ENCODE measurements around the gene LRP2.
"Not testable (repeated sequence)": the region's sequence is repeated elsewhere in the genome, so short reads cannot be mapped to it uniquely, and the experiment has no call there.

LRP2 gene

GRCh38 chr2:169329688-169330554, 32.4 kb downstream of the LRP2 start:
- no peak overlapping the region for H3K9ac ChIP-seq (ENCODE audit: low read length)
- no peaks in the 10 kb centered on the region for H3K36me3 ChIP-seq (replicated peaks; ENCODE audit: insufficient read depth, low read length)
- H3K9me2 ChIP-seq (replicated peaks; ENCODE audit: insufficient read depth, low read length), result no peaks in the 10 kb centered on the region
- H3K79me2 ChIP-seq (ENCODE audit: low read length), result no peaks in the 10 kb centered on the region
- H4K20me1 ChIP-seq (ENCODE audit: insufficient read depth, low read length), result no peaks in the 10 kb centered on the region
- no peak for TF ChIP-seq EZH2phosphoT487 (IDR thresholded peaks at IDR 0.05; ENCODE audit: low read length)
- TF ChIP-seq, protein P1, sequence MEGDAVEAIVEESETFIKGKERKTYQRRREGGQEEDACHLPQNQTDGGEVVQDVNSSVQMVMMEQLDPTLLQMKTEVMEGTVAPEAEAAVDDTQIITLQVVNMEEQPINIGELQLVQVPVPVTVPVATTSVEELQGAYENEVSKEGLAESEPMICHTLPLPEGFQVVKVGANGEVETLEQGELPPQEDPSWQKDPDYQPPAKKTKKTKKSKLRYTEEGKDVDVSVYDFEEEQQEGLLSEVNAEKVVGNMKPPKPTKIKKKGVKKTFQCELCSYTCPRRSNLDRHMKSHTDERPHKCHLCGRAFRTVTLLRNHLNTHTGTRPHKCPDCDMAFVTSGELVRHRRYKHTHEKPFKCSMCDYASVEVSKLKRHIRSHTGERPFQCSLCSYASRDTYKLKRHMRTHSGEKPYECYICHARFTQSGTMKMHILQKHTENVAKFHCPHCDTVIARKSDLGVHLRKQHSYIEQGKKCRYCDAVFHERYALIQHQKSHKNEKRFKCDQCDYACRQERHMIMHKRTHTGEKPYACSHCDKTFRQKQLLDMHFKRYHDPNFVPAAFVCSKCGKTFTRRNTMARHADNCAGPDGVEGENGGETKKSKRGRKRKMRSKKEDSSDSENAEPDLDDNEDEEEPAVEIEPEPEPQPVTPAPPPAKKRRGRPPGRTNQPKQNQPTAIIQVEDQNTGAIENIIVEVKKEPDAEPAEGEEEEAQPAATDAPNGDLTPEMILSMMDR (IDR thresholded peaks at IDR 0.05; ENCODE audit: low read length), result no peak
- TF ChIP-seq EZH2 (optimal IDR thresholded peaks at IDR 0.05; ENCODE audit: low read depth, low read length), result no peak
- no peaks in the 10 kb centered on the region for H3K9me3 ChIP-seq (replicated peaks; ENCODE audit: insufficient read depth, low read length)
- H3K4me2 ChIP-seq (ENCODE audit: low read depth, low read length), result no peak overlapping the region
- DNase-seq, result no peak
- no peak overlapping the region for H3K27ac ChIP-seq (ENCODE audit: low read length)
- H2AFZ ChIP-seq (ENCODE audit: low read length), result no peak overlapping the region
- H3K27me3 ChIP-seq (replicated peaks; ENCODE audit: insufficient read depth, low read length), result no peaks in the 10 kb centered on the region
- no peak overlapping the region for H3K4me3 ChIP-seq (ENCODE audit: low read length)
- H3K4me1 ChIP-seq (ENCODE audit: low read length), result no peaks in the 10 kb centered on the region
- H3F3A ChIP-seq (ENCODE audit: insufficient read depth, low read length), result no peaks in the 10 kb centered on the region

DNA sequence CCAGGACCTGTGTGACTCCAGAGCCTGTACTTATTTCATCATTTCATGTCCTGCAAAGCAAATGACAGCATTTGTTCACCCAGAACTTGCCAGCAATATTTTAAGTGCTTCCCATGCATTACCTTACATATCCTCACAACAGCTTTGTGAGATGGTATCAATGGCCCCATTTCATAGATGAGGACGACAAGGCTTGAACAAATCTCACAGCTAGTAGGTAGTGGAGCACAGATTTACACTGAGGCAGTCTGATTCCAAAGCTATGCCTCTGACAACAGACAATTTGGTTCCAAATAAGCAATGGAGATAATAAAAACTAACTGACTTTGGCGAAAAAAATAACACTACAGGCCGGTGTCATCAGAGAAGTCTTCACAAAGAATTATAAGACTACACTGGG, 33.5 kb downstream of the LRP2 start:
- no peaks in the 10 kb centered on the region for H3K4me1 ChIP-seq (ENCODE audit: low read length)
- no peaks in the 10 kb centered on the region for H3K9me2 ChIP-seq (replicated peaks; ENCODE audit: insufficient read depth, low read length)
- no peak overlapping the region for H3K27ac ChIP-seq (ENCODE audit: low read length)
- H3K27me3 ChIP-seq (replicated peaks; ENCODE audit: insufficient read depth, low read length), result no peaks in the 10 kb centered on the region
- H3K9me3 ChIP-seq (replicated peaks; ENCODE audit: insufficient read depth, low read length), result no peaks in the 10 kb centered on the region
- H3K9ac ChIP-seq (ENCODE audit: low read length), result no peak overlapping the region
- H2AFZ ChIP-seq (ENCODE audit: low read length), result no peak overlapping the region
- H4K20me1 ChIP-seq (ENCODE audit: insufficient read depth, low read length), result no peaks in the 10 kb centered on the region
- no peak for DNase-seq
- no peaks in the 10 kb centered on the region for H3K79me2 ChIP-seq (ENCODE audit: low read length)
- TF ChIP-seq, protein P1 (IDR thresholded peaks at IDR 0.05; ENCODE audit: low read length), result no peak
- TF ChIP-seq EZH2phosphoT487 (IDR thresholded peaks at IDR 0.05; ENCODE audit: low read length) (no peak), EZH2 (optimal IDR thresholded peaks at IDR 0.05; ENCODE audit: low read depth, low read length) (no peak)
- H3K4me2 ChIP-seq (ENCODE audit: low read depth, low read length), result no peak overlapping the region
- H3K36me3 ChIP-seq (replicated peaks; ENCODE audit: insufficient read depth, low read length), result no peaks in the 10 kb centered on the region
- H3K4me3 ChIP-seq (ENCODE audit: low read length), result no peak overlapping the region
- no peaks in the 10 kb centered on the region for H3F3A ChIP-seq (ENCODE audit: insufficient read depth, low read length)

DNA sequence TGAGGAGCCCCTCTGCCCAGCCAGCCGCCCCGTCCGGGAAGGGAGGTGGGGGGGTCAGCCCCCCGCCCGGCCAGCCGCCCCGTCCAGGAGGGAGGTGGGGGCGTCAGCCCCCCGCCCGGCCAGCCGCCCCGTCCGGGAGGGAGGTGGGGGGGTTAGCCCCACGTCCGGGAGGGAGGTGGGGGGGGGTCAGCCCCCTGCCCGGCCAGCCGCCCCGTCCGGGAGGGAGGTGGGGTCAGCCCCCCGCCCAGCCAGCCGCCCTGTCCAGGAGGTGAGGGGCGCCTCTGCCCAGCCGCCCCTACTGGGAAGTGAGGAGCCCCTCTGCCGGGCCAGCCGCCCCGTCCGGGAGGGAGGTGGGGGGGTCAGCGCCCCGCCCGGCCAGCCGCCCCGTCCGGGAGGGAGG, 34.5 kb downstream of the LRP2 start:
- not testable (repeated sequence) for H3K36me3 ChIP-seq (replicated peaks; ENCODE audit: insufficient read depth, low read length); H3K9me2 ChIP-seq (replicated peaks; ENCODE audit: insufficient read depth, low read length); H3K4me1 ChIP-seq (ENCODE audit: low read length); H3K4me3 ChIP-seq (ENCODE audit: low read length); H3K4me2 ChIP-seq (ENCODE audit: low read depth, low read length); H3K27me3 ChIP-seq (replicated peaks; ENCODE audit: insufficient read depth, low read length); H3K27ac ChIP-seq (ENCODE audit: low read length); H4K20me1 ChIP-seq (ENCODE audit: insufficient read depth, low read length); H3K9ac ChIP-seq (ENCODE audit: low read length); H3F3A ChIP-seq (ENCODE audit: insufficient read depth, low read length); H2AFZ ChIP-seq (ENCODE audit: low read length); DNase-seq; H3K9me3 ChIP-seq (replicated peaks; ENCODE audit: insufficient read depth, low read length); H3K79me2 ChIP-seq (ENCODE audit: low read length)

GRCh38 chr2:169325886-169326285, 36.4 kb downstream of the LRP2 start:
- not testable (repeated sequence) for H3K36me3 ChIP-seq (replicated peaks; ENCODE audit: insufficient read depth, low read length); H3K27ac ChIP-seq (ENCODE audit: low read length); H3K9me2 ChIP-seq (replicated peaks; ENCODE audit: insufficient read depth, low read length); H2AFZ ChIP-seq (ENCODE audit: low read length); DNase-seq; H3K79me2 ChIP-seq (ENCODE audit: low read length); H3K4me1 ChIP-seq (ENCODE audit: low read length); H3K27me3 ChIP-seq (replicated peaks; ENCODE audit: insufficient read depth, low read length); H4K20me1 ChIP-seq (ENCODE audit: insufficient read depth, low read length); H3K9me3 ChIP-seq (replicated peaks; ENCODE audit: insufficient read depth, low read length); H3K9ac ChIP-seq (ENCODE audit: low read length); H3F3A ChIP-seq (ENCODE audit: insufficient read depth, low read length); H3K4me3 ChIP-seq (ENCODE audit: low read length); H3K4me2 ChIP-seq (ENCODE audit: low read depth, low read length)

Measured in MM.1S (cell line).